ENCODE results near the gene HPCA. TPM values are rescaled to one million over a fixed set of nuclear protein-coding genes. Genes with fewer than 3 reads are reported as not detected.

Gene HPCA
- total RNA-seq, 1 donor from 2014 or later: 0.27 TPM

- intact Hi-C loops (cut with DNase I): no loop called here
- DNase-seq (ENCODE audit: low spot score): no peak
- ATAC-seq: peak; percentile 48
Measured at GRCh38 chr1:32920833-32921232, 34.5 kb downstream of the HPCA start.

- ATAC-seq (peak; percentile 69), DNase-seq (ENCODE audit: low spot score) (no peak)
- intact Hi-C loops (cut with DNase I): no loop called here
Measured at GRCh38 chr1:32924881-32925344, 38.6 kb downstream of the HPCA start.

- intact Hi-C loops (cut with DNase I): no loop called here
- DNase-seq (ENCODE audit: low spot score) (no peak), ATAC-seq (peak; percentile 46)
Measured at GRCh38 chr1:32925403-32926162, 39.3 kb downstream of the HPCA start.

GRCh38 chr1:32926562-32926961 is 40.3 kb downstream of the HPCA start:
- ATAC-seq: no peak
- DNase-seq (ENCODE audit: low spot score): no peak
- intact Hi-C loops (cut with DNase I): no loop called here

- ATAC-seq: no peak
- intact Hi-C loops (cut with DNase I): no loop called here
- no peak for DNase-seq (ENCODE audit: low spot score)
Measured at GRCh38 chr1:32927441-32927840, 41.1 kb downstream of the HPCA start.

GRCh38 chr1:32928285-32928684 is 42.0 kb downstream of the HPCA start:
- intact Hi-C loops (cut with DNase I): no loop called here
- DNase-seq (ENCODE audit: low spot score) (no peak), ATAC-seq (no peak)

GRCh38 chr1:32928715-32929114 is 42.4 kb downstream of the HPCA start:
- DNase-seq (ENCODE audit: low spot score): no peak
- intact Hi-C loops (cut with DNase I): no loop called here
- no peak for ATAC-seq

- intact Hi-C loops (cut with DNase I): no loop called here
- no peak for DNase-seq (ENCODE audit: low spot score)
- ATAC-seq: no peak
Measured at GRCh38 chr1:32929366-32929765, 43.1 kb downstream of the HPCA start.

- no peak for ATAC-seq
- intact Hi-C loops (cut with DNase I): loop anchor here (5.0 kb wide), 1 partner anchor 161 kb away; no protein-coding TSS in a partner anchor
- DNase-seq (ENCODE audit: low spot score): no peak
Measured at GRCh38 chr1:32931760-32932159, 45.5 kb downstream of the HPCA start.

GRCh38 chr1:32933742-32934322 is 47.5 kb downstream of the HPCA start:
- intact Hi-C loops (cut with DNase I): loop anchor here (5.0 kb wide), 1 partner anchor 158 kb away; no protein-coding TSS in a partner anchor
- no peak for DNase-seq (ENCODE audit: low spot score)
- peak; percentile 53 for ATAC-seq

- intact Hi-C loops (cut with DNase I): loop anchor here (5.0 kb wide), 1 partner anchor 158 kb away; no protein-coding TSS in a partner anchor
- no peak for DNase-seq (ENCODE audit: low spot score)
- no peak for ATAC-seq
Measured at GRCh38 chr1:32934535-32934934, 48.2 kb downstream of the HPCA start.

GRCh38 chr1:32937061-32937460 is 50.8 kb downstream of the HPCA start:
- ATAC-seq (no peak), DNase-seq (ENCODE audit: low spot score) (no peak)
- intact Hi-C loops (cut with DNase I): no loop called here

- no peak for DNase-seq (ENCODE audit: low spot score)
- ATAC-seq: peak; percentile 76
- intact Hi-C loops (cut with DNase I): no loop called here
Measured at GRCh38 chr1:32939655-32940371, 53.5 kb downstream of the HPCA start.

GRCh38 chr1:32944180-32944579 is 57.9 kb downstream of the HPCA start:
- no peak for DNase-seq (ENCODE audit: low spot score)
- intact Hi-C loops (cut with DNase I): no loop called here
- ATAC-seq: no peak

Other genes starting within 250 kb of the HPCA start
- 39.9 TPM for gene ZBTB8OS, start 235.9 kb upstream of the HPCA start, total RNA-seq
- gene RBBP4, start 235.3 kb upstream of the HPCA start, total RNA-seq: 125 TPM
- 9.1 TPM for gene SYNC, start 183.7 kb upstream of the HPCA start, total RNA-seq
- gene YARS1, start 69.1 kb upstream of the HPCA start, total RNA-seq: 46.8 TPM
- gene S100PBP, start 68.8 kb upstream of the HPCA start, total RNA-seq: 59.8 TPM
- 1.6 TPM for gene FNDC5, start 15.6 kb upstream of the HPCA start, total RNA-seq
- gene TMEM54, start 14.9 kb downstream of the HPCA start, total RNA-seq: 12.3 TPM
- 33.3 TPM for gene RNF19B, start 78.3 kb downstream of the HPCA start, total RNA-seq
- 111 TPM for gene AK2, start 150.4 kb downstream of the HPCA start, total RNA-seq
- 12.4 TPM for gene AZIN2, start 194.7 kb downstream of the HPCA start, total RNA-seq